WTC11 (cell line): Measurements from ENCODE around the gene LDLRAD4. TPM values are rescaled to one million over a fixed set of nuclear protein-coding genes. Genes with fewer than 3 reads are reported as not detected.

Source experiments
- ATAC-seq: fragments of 200-7000 bp; cut with Tn5 transposase; 2 replicates; pipeline ENCODE4 v1.10.0; 2021; ENCODE audit warnings: mild to moderate bottlenecking, moderate library complexity
- CTCF ChIA-PET: fragments of 300-600 bp; sonication (Branson Sonifier 250); formaldehyde crosslinking; loops from one replicate; lab custom pipeline; 2021; ENCODE audit warnings: antibody characterized with exemption; lab: Charles Lee
- POLR2A ChIA-PET: fragments of 350-600 bp; sonication (Branson Sonifier 250); formaldehyde crosslinking; loops from one replicate; lab custom pipeline; 2021; ENCODE audit warnings: antibody characterized with exemption; lab: Charles Lee
- DNase-seq: peaks from one replicate; pipeline ENCODE4 v3.0.0; 2021; ENCODE audit warnings: low spot score
- H3K27ac Mint-ChIP-seq: 2 replicates; pipeline ENCODE4 v1.8.0; 2021; ENCODE audit warnings: mixed read lengths
- H3K27me3 Mint-ChIP-seq: 2 replicates; pipeline ENCODE4 v1.8.0; 2021; ENCODE audit warnings: low read depth, mild to moderate bottlenecking, moderate library complexity, mixed read lengths
- H3K36me3 Mint-ChIP-seq: 2 replicates; pipeline ENCODE4 v1.8.0; 2021; ENCODE audit warnings: mixed read lengths
- H3K4me1 Mint-ChIP-seq: 2 replicates; pipeline ENCODE4 v1.8.0; 2022; ENCODE audit warnings: mixed read lengths
- H3K4me3 Mint-ChIP-seq: 2 replicates; pipeline ENCODE4 v1.8.0; 2021; ENCODE audit warnings: mild to moderate bottlenecking, moderate library complexity, mixed read lengths
- H3K9me3 Mint-ChIP-seq: 2 replicates; pipeline ENCODE4 v1.8.0; 2021; ENCODE audit warnings: mixed read lengths
- AFF4 ChIP-seq: sonication (generic); formaldehyde crosslinking; IDR thresholded peaks from 2 replicates; pipeline ENCODE4 v1.8.1; 2023; ENCODE audit warnings: mild to moderate bottlenecking, missing genetic modification reagents, borderline replicate concordance
- ATF2 ChIP-seq: sonication (generic); formaldehyde crosslinking; IDR thresholded peaks from 2 replicates; pipeline ENCODE4 v1.8.1; 2022; ENCODE audit warnings: low read depth, missing genetic modification reagents, borderline replicate concordance
- ATF3 ChIP-seq: sonication (generic); formaldehyde crosslinking; conservative IDR thresholded peaks from 2 replicates; pipeline ENCODE4 v1.8.1; 2022; ENCODE audit warnings: mild to moderate bottlenecking, missing genetic modification reagents
- CDX4 ChIP-seq: fragments of 250-450 bp; sonication (Bioruptor Pico); IDR thresholded peaks from 2 replicates; pipeline ENCODE4 v1.9.0; 2021; ENCODE audit warnings: moderate library complexity, mild to moderate bottlenecking, inconsistent platforms, borderline replicate concordance
- CTCF ChIP-seq: fragments of 200-600 bp; IDR thresholded peaks from 2 replicates; pipeline ENCODE4 v1.8.0; 2022; ENCODE audit warnings: antibody characterized with exemption
- EMX1 ChIP-seq: fragments of 250-450 bp; sonication (Bioruptor Pico); IDR thresholded peaks from 2 replicates; pipeline ENCODE4 v1.8.0; 2021; ENCODE audit warnings: mild to moderate bottlenecking
- HMGA2 ChIP-seq: fragments of 250-450 bp; sonication (Bioruptor Pico); IDR thresholded peaks from 2 replicates; pipeline ENCODE4 v1.4.0; 2021; ENCODE audit warnings: mild to moderate bottlenecking, moderate library complexity
- IRF2 ChIP-seq: sonication (generic); formaldehyde crosslinking; IDR thresholded peaks from 2 replicates; pipeline ENCODE4 v1.8.0; 2022; ENCODE audit warnings: low read depth, missing genetic modification reagents, borderline replicate concordance
- JAZF1 ChIP-seq: fragments of 250-450 bp; sonication (Bioruptor Pico); IDR thresholded peaks from 2 replicates; pipeline ENCODE4 v1.9.0; 2021; ENCODE audit warnings: moderate library complexity, mild to moderate bottlenecking, inconsistent platforms
- KAT7 ChIP-seq: sonication (generic); formaldehyde crosslinking; IDR thresholded peaks from 2 replicates; pipeline ENCODE4 v1.8.1; 2023; ENCODE audit warnings: missing genetic modification reagents, mild to moderate bottlenecking, borderline replicate concordance
- NR1H2 ChIP-seq: sonication (generic); formaldehyde crosslinking; IDR thresholded peaks from 2 replicates; pipeline ENCODE4 v1.9.0; 2021; ENCODE audit warnings: mild to moderate bottlenecking, moderate library complexity, missing genetic modification reagents
- NR3C1 ChIP-seq: sonication (generic); formaldehyde crosslinking; conservative IDR thresholded peaks from 2 replicates; pipeline ENCODE4 v1.8.1; 2023; ENCODE audit warnings: low read depth, mild to moderate bottlenecking, missing genetic modification reagents
- PRDM15 ChIP-seq: sonication (generic); formaldehyde crosslinking; IDR thresholded peaks from 2 replicates; pipeline ENCODE4 v1.8.0; 2022; ENCODE audit warnings: missing genetic modification reagents
- PRRX2 ChIP-seq: fragments of 250-450 bp; sonication (Bioruptor Pico); IDR thresholded peaks from 2 replicates; pipeline ENCODE4 v1.8.0; 2021; ENCODE audit warnings: mild to moderate bottlenecking
- TCF7 ChIP-seq: sonication (generic); formaldehyde crosslinking; IDR thresholded peaks from 2 replicates; pipeline ENCODE4 v1.8.0; 2022; ENCODE audit warnings: mild to moderate bottlenecking, low read depth, missing genetic modification reagents, moderate library complexity
- TEAD1 ChIP-seq: sonication (generic); formaldehyde crosslinking; IDR thresholded peaks from 2 replicates; pipeline ENCODE4 v1.8.0; 2022; ENCODE audit warnings: mild to moderate bottlenecking, missing genetic modification reagents
- ZNF263 ChIP-seq: sonication (generic); formaldehyde crosslinking; IDR thresholded peaks from 2 replicates; pipeline ENCODE4 v1.8.1; 2022; ENCODE audit warnings: low read depth, mild to moderate bottlenecking, moderate library complexity, missing genetic modification reagents
- ZNF396 ChIP-seq: fragments of 250-450 bp; sonication (Bioruptor Pico); IDR thresholded peaks from 2 replicates; pipeline ENCODE4 v1.8.0; 2021; ENCODE audit warnings: mild to moderate bottlenecking, moderate library complexity, borderline replicate concordance
- ZNF671 ChIP-seq: fragments of 250-450 bp; sonication (Bioruptor Pico); IDR thresholded peaks from 2 replicates; pipeline ENCODE4 v1.8.0; 2021; ENCODE audit warnings: mild to moderate bottlenecking
- total RNA-seq: library from RNA; stranded (reverse); gene quantifications from 3 replicates; pipeline ENCODE4 v1.2.3, GENCODE V29; 2021

The LDLRAD4 gene
- total RNA-seq, 1 experiment from 2014 or later, result 6.2 TPM

GRCh38 chr18:13235421-13235831 is 16.9 kb downstream of the LDLRAD4 start (continued):
- TF ChIP-seq ZNF263 (CRISPR knock-in tag), result no peak
- TF ChIP-seq NR1H2 (CRISPR knock-in tag), result no peak
- no peak for TF ChIP-seq PRRX2 (CRISPR knock-in tag)

GRCh38 chr18:13235981-13236380 is 17.4 kb downstream of the LDLRAD4 start:
- no peak for DNase-seq
- H3K27ac Mint-ChIP-seq, result no peak overlapping the region
- POLR2A ChIA-PET, result no interaction called here

GRCh38 chr18:13236411-13236810 is 17.9 kb downstream of the LDLRAD4 start:
- no peaks in the 10 kb centered on the region for H3K27me3 Mint-ChIP-seq
- H3K4me3 Mint-ChIP-seq, result no peak overlapping the region
- peaks cover 15% of the 10 kb centered on the region for H3K4me1 Mint-ChIP-seq
- ChIA-PET CTCF (interaction anchor here (0.7 kb wide), 1 partner anchor 216 kb away, joined by 3 read pairs; no protein-coding TSS in a partner anchor), POLR2A (no interaction called here)
- ATAC-seq (no peak), DNase-seq (no peak)
- no peaks in the 10 kb centered on the region for H3K36me3 Mint-ChIP-seq
- H3K27ac Mint-ChIP-seq, result no peak overlapping the region
- H3K9me3 Mint-ChIP-seq, result no peaks in the 10 kb centered on the region
- TF ChIP-seq PRDM15 (CRISPR knock-in tag) (no peak), TEAD1 (CRISPR knock-in tag) (no peak), JAZF1 (CRISPR knock-in tag) (no peak), ZNF263 (CRISPR knock-in tag) (no peak), AFF4 (no peak), ATF3 (CRISPR knock-in tag) (no peak), CTCF (no peak), NR3C1 (CRISPR knock-in tag) (no peak), PRRX2 (CRISPR knock-in tag) (no peak), KAT7 (CRISPR knock-in tag) (no peak), TCF7 (no peak), CDX4 (no peak), ZNF396 (no peak), IRF2 (no peak)

More at GRCh38 chr18:13235981-13236380, 17.4 kb downstream of the LDLRAD4 start:
- CTCF ChIA-PET, result interaction anchor here (0.7 kb wide), 1 partner anchor 216 kb away, joined by 3 read pairs; no protein-coding TSS in a partner anchor
- Mint-ChIP-seq H3K4me3 (no peak overlapping the region), H3K4me1 (peaks cover 15% of the 10 kb centered on the region), H3K9me3 (no peaks in the 10 kb centered on the region), H3K27me3 (no peaks in the 10 kb centered on the region), H3K36me3 (no peaks in the 10 kb centered on the region)
- TF ChIP-seq TEAD1 (CRISPR knock-in tag) (no peak), ZNF396 (no peak), EMX1 (CRISPR knock-in tag) (no peak), IRF2 (no peak), ZNF671 (no peak), HMGA2 (no peak), ZNF263 (CRISPR knock-in tag) (no peak), ATF2 (CRISPR knock-in tag) (no peak)
- ATAC-seq, result no peak
